ENCODE data around the gene ATP2B3. TPM values are rescaled to one million over a fixed set of nuclear protein-coding genes. Genes with fewer than 3 reads are reported as not detected.

ATP2B3 gene
- polyA plus RNA-seq, 3 donors, result 0.01 TPM; not detected in 2

- Mint-ChIP-seq H3K9me3 (peaks cover 0 to 6% (median 1%) of the 10 kb centered on the region in 7 donors), H3K36me3 (no peaks in the 10 kb centered on the region), H3K27ac (no peak overlapping the region), H3K4me1 (peaks cover 3% of the 10 kb centered on the region), H3K4me3 (no peak overlapping the region), H3K27me3 (ENCODE audit: low read depth in 3 of 3) (peaks cover 4 to 7% (median 4%) of the 10 kb centered on the region in 3 donors)
- Histone ChIP-seq H3K9ac (ENCODE audit: insufficient read depth, low read length, poor library complexity, severe bottlenecking) (no peak overlapping the region), H3K36me3 (replicated peaks in 1 of 2; ENCODE audit: control insufficient read depth in 1 of 2, insufficient read depth in 2 of 2, low read length in 2 of 2) (no peaks in the 10 kb centered on the region), H3K9me3 (replicated peaks in 1 of 2; ENCODE audit: control insufficient read depth in 1 of 2, insufficient read depth in 1 of 2, low read length in 2 of 2) (no peaks in the 10 kb centered on the region), H3K4me1 (ENCODE audit: control insufficient read depth in 1 of 2, insufficient read depth in 2 of 2, low read length in 2 of 2) (no peaks in the 10 kb centered on the region), H3K27me3 (ENCODE audit: control insufficient read depth in 2 of 2, insufficient read depth in 2 of 2, low read length in 2 of 2) (no peaks in the 10 kb centered on the region), H3K27ac (ENCODE audit: low read depth in 1 of 2, low read length in 2 of 2) (no peak overlapping the region), H3K4me2 (replicated peaks; ENCODE audit: extremely low read depth, low read length, poor library complexity, severe bottlenecking) (no peak overlapping the region), H3K4me3 (replicated peaks in 1 of 3; ENCODE audit: low read depth in 2 of 3, low read length in 3 of 3) (no peak overlapping the region), H3K79me2 (ENCODE audit: insufficient read depth, low read length) (no peaks in the 10 kb centered on the region), H4K20me1 (ENCODE audit: insufficient read depth, low read length) (no peaks in the 10 kb centered on the region), H2AFZ (ENCODE audit: insufficient read depth, low read depth, low read length, poor library complexity, severe bottlenecking) (no peak overlapping the region)
- no peak for TF ChIP-seq CTCF (IDR thresholded peaks at IDR 0.05)
- intact Hi-C loops (cut with micrococcal nuclease), result loop anchor here in 1 of 2 donors (10.0 kb wide), 1 partner anchor 468 kb away; no protein-coding TSS in a partner anchor
- DNase-seq, result no peak
- 93% methylated on average over 5 of the region's 14 CpGs for WGBS (ENCODE audit: insufficient coverage)
These were observed 14.6 kb upstream of the ATP2B3 start for GRCh38 chrX:153502796-153503195.

- WGBS (ENCODE audit: insufficient coverage), result 69% methylated on average over 7 of the region's 26 CpGs
- no peaks in the 10 kb centered on the region for H3K36me3 Mint-ChIP-seq
These were observed 12.9 kb upstream of the ATP2B3 start for GRCh38 chrX:153504445-153505016.

More at GRCh38 chrX:153504445-153505016, 12.9 kb upstream of the ATP2B3 start:
- H3K4me3 Mint-ChIP-seq, result no peak overlapping the region
- H3K27ac Mint-ChIP-seq, result no peak overlapping the region
- H3K27me3 ChIP-seq (ENCODE audit: control insufficient read depth in 2 of 2, insufficient read depth in 2 of 2, low read length in 2 of 2), result no peaks in the 10 kb centered on the region
- no peaks in the 10 kb centered on the region for H3K9me3 ChIP-seq (replicated peaks in 1 of 2; ENCODE audit: control insufficient read depth in 1 of 2, insufficient read depth in 1 of 2, low read length in 2 of 2)
- H4K20me1 ChIP-seq (ENCODE audit: insufficient read depth, low read length), result no peaks in the 10 kb centered on the region
- no peak overlapping the region for H3K4me3 ChIP-seq (replicated peaks in 1 of 3; ENCODE audit: low read depth in 2 of 3, low read length in 3 of 3)
- TF ChIP-seq CTCF (IDR thresholded peaks at IDR 0.05), result no peak
- no peaks in the 10 kb centered on the region for H3K79me2 ChIP-seq (ENCODE audit: insufficient read depth, low read length)
- H3K4me1 ChIP-seq (ENCODE audit: control insufficient read depth in 1 of 2, insufficient read depth in 2 of 2, low read length in 2 of 2), result no peaks in the 10 kb centered on the region
- peaks cover 0 to 6% (median 1%) of the 10 kb centered on the region in 7 donors for H3K9me3 Mint-ChIP-seq
- no peak overlapping the region for H3K4me2 ChIP-seq (replicated peaks; ENCODE audit: extremely low read depth, low read length, poor library complexity, severe bottlenecking)
- no peak overlapping the region for H3K9ac ChIP-seq (ENCODE audit: insufficient read depth, low read length, poor library complexity, severe bottlenecking)
- intact Hi-C loops (cut with micrococcal nuclease), result loop anchor here (5.0 to 10.0 kb wide), 3 partner anchors 32 to 542 kb away; partner anchors contain the start of gene HAUS7 (in 1 of the 2)
- DNase-seq, result no peak
- peaks cover 3% of the 10 kb centered on the region for H3K4me1 Mint-ChIP-seq
- H3K36me3 ChIP-seq (replicated peaks in 1 of 2; ENCODE audit: control insufficient read depth in 1 of 2, insufficient read depth in 2 of 2, low read length in 2 of 2), result no peaks in the 10 kb centered on the region
- H2AFZ ChIP-seq (ENCODE audit: insufficient read depth, low read depth, low read length, poor library complexity, severe bottlenecking), result no peak overlapping the region
- H3K27ac ChIP-seq (ENCODE audit: low read depth in 1 of 2, low read length in 2 of 2), result no peak overlapping the region
- H3K27me3 Mint-ChIP-seq (ENCODE audit: low read depth in 3 of 3), result peaks cover 4 to 10% (median 4%) of the 10 kb centered on the region in 3 donors

All from CD14-positive monocyte (primary cell).